ENCODE measurements around the gene TOLLIP. TPM values are rescaled to one million over a fixed set of nuclear protein-coding genes. Genes with fewer than 3 reads are reported as not detected.

Gene TOLLIP
- total and polyA plus RNA-seq, 9 donors: 11.9 to 29.8 (median 24.5) TPM

DNA sequence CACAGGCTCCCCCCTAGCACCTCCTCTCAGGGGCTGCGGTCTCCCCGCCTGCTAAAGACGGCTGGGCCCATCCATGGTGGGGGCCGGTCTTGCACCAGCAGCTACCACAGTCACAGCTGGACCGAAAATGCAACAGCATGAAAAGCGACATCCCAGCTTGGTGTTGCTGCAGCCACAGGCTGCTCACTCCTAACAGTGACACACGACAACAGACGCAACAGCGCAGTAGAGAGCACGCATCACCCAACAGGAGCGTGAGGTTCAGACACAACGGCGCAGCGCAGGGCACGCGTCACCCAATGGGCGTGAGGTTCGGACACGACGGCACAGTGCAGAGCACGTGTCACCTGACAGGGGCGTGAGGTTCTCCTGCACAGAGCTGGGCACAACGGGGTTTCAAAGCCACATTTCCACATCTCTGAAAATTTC lies 24.1 kb downstream of the TOLLIP start:
- no peaks in the 10 kb centered on the region for H3K4me1 ChIP-seq (ENCODE audit: control insufficient read depth, insufficient read depth, low read length)
- H3K36me3 ChIP-seq (ENCODE audit: control insufficient read depth, insufficient read depth, low read length): peaks cover 80% of the 10 kb centered on the region
- no peak for DNase-seq
- H3K27ac ChIP-seq (ENCODE audit: low read length): no peak overlapping the region
- H3K4me3 ChIP-seq (ENCODE audit: low read length): no peak overlapping the region
- 95% methylated on average over 23 of the region's 23 CpGs for WGBS (ENCODE audit: insufficient coverage)
- H3K27me3 ChIP-seq (ENCODE audit: control insufficient read depth, insufficient read depth, low read length): no peaks in the 10 kb centered on the region
- no peaks in the 10 kb centered on the region for H3K9me3 ChIP-seq (replicated peaks; ENCODE audit: control insufficient read depth, low read depth, low read length)

DNA sequence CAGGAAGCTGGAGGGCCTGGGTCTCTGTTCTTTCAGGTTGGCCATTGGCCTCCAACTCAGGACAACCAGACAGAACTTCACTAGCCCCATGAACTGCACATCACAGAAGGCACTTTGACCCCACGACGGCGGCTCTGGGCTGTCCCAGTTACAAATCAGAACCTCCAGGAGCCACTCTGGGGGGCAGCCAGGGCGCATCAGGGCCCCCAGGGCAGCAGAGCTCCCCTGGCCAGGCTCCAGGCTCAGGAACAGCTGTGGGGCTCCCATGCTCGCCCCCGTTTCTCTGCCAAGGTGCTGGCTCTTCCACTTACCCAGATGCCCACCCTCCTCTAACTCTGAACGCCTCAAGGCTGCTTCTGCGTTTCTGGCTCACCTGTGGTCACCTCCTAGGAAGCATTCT lies 25.5 kb downstream of the TOLLIP start:
- Histone ChIP-seq H3K27ac (ENCODE audit: low read length) (no peak overlapping the region), H3K4me1 (ENCODE audit: control insufficient read depth, insufficient read depth, low read length) (no peaks in the 10 kb centered on the region), H3K27me3 (ENCODE audit: control insufficient read depth, insufficient read depth, low read length) (no peaks in the 10 kb centered on the region), H3K4me3 (ENCODE audit: low read length) (no peak overlapping the region), H3K36me3 (ENCODE audit: control insufficient read depth, insufficient read depth, low read length) (peaks cover 80% of the 10 kb centered on the region), H3K9me3 (replicated peaks; ENCODE audit: control insufficient read depth, low read depth, low read length) (no peaks in the 10 kb centered on the region)
- WGBS (ENCODE audit: insufficient coverage): 86% methylated on average over 7 of the region's 8 CpGs
- DNase-seq: no peak

- no peak for DNase-seq
- peaks cover 73% of the 10 kb centered on the region for H3K36me3 ChIP-seq (ENCODE audit: control insufficient read depth, insufficient read depth, low read length)
- H3K4me1 ChIP-seq (ENCODE audit: control insufficient read depth, insufficient read depth, low read length): no peaks in the 10 kb centered on the region
- WGBS (ENCODE audit: insufficient coverage): 93% methylated on average over 17 of the region's 18 CpGs
- H3K27ac ChIP-seq (ENCODE audit: low read length): no peak overlapping the region
- H3K4me3 ChIP-seq (ENCODE audit: low read length): no peak overlapping the region
- H3K9me3 ChIP-seq (replicated peaks; ENCODE audit: control insufficient read depth, low read depth, low read length): no peaks in the 10 kb centered on the region
- H3K27me3 ChIP-seq (ENCODE audit: control insufficient read depth, insufficient read depth, low read length): no peaks in the 10 kb centered on the region
Observed at GRCh38 chr11:1283091-1283511, 26.3 kb downstream of the TOLLIP start.

DNA sequence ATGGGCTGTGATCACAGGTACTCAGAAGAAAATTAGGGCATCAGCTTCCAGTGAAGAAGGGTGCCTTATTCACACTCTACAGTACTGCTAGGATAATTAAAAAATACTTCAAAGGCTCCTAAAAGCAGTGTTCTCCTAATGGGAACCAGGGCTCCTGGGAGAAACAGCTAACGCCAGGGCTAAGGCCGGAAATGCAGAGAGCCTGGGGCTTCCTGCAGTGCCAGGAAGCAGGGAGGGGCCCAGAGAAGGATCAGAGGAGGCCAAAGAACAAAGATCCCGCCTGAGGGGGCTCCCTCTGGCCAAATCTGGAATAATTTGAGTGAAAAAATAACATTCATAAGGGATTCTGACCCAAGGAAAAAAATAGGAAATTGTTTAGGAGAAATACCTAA lies 27.5 kb downstream of the TOLLIP start:
- H3K4me3 ChIP-seq (ENCODE audit: low read length): no peak overlapping the region
- no peak overlapping the region for H3K27ac ChIP-seq (ENCODE audit: low read length)
- H3K9me3 ChIP-seq (replicated peaks; ENCODE audit: control insufficient read depth, low read depth, low read length): no peaks in the 10 kb centered on the region
- no peak for DNase-seq
- H3K27me3 ChIP-seq (ENCODE audit: control insufficient read depth, insufficient read depth, low read length): no peaks in the 10 kb centered on the region
- H3K4me1 ChIP-seq (ENCODE audit: control insufficient read depth, insufficient read depth, low read length): no peaks in the 10 kb centered on the region
- 26% methylated on average over 3 of the region's 3 CpGs for WGBS (ENCODE audit: insufficient coverage)
- H3K36me3 ChIP-seq (ENCODE audit: control insufficient read depth, insufficient read depth, low read length): peaks cover 74% of the 10 kb centered on the region

DNA sequence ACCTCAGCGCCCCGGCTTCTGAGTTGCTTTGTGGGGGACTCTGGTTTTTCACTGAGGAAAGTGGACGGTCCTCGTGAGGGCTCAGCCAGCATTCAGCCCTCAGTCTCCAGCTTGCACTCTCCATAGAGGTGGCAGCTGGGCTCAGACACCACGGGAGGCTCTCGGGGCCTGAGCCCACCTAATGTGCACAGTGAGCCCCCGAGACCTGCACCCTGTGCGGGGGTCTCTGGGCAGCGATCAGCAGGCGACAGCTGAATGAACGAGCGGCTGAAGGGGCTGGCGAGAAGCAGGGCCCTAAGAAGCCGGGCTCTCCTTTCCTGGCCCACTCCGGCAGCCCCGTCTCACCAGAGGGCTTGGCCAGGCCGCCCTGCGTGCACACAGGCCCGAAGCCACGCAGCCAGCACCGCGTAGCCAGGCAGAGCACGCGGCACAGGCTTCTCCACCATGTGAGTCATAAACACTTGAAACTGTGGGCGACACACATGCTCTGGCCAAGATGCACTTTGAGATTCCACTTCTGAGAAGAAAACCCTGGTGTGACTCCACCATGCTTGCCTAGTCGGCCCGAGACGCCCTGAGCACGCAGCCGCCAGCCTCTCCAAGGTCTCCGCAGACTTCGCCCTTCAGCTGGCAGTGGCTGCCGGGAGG lies 28.0 kb downstream of the TOLLIP start:
- H3K9me3 ChIP-seq (replicated peaks; ENCODE audit: control insufficient read depth, low read depth, low read length): no peaks in the 10 kb centered on the region
- H3K27me3 ChIP-seq (ENCODE audit: control insufficient read depth, insufficient read depth, low read length): no peaks in the 10 kb centered on the region
- 81% methylated on average over 30 of the region's 33 CpGs for WGBS (ENCODE audit: insufficient coverage)
- H3K4me1 ChIP-seq (ENCODE audit: control insufficient read depth, insufficient read depth, low read length): no peaks in the 10 kb centered on the region
- H3K4me3 ChIP-seq (ENCODE audit: low read length): no peak overlapping the region
- no peak overlapping the region for H3K27ac ChIP-seq (ENCODE audit: low read length)
- DNase-seq: no peak
- H3K36me3 ChIP-seq (ENCODE audit: control insufficient read depth, insufficient read depth, low read length): peaks cover 74% of the 10 kb centered on the region

DNA sequence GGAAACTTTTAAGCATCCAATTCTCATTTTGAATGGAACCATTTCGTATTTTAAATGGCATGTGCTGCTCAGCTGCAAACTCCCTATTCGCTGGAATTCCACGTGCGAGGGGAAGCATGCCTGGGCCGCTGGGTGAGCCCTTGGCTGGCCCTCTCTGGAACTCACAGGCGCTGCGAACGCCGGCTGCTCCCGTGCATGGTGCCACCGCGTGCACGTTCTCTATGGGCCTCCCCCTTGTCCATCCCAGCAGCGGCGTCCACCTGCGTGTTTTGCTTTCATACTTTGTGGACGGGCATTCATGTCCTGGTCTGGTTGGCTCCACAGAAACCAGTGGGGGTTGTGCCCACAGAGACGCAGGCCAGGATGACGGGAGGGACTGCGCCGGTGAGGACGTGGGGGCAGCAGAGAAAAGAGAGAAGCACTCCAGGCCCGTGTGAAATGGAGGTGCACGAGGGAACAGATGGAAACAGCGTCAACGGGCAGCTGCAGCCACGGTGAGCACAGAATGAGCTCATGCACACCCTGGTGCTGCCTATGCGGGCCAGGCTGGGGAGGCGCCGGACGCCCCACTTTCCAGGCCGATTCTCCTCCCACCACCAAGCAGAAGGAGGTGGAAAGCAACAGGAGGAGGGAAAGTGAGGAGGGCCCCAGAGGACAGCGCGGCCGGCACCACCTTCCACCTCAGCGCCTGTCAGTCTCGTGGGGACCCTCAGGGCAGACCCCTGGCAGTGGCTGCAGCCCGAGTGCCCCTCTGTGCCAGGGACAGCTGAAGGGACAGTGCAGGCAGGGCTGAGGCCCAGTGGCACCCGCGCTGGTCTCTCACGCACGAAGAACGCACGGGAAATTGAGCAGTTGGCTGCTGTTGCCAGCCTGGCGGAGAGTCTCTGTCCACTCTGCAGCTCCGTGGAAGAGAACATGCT lies 29.1 kb downstream of the TOLLIP start:
- peaks cover 73% of the 10 kb centered on the region for H3K36me3 ChIP-seq (ENCODE audit: control insufficient read depth, insufficient read depth, low read length)
- no peak overlapping the region for H3K4me3 ChIP-seq (ENCODE audit: low read length)
- no peak for DNase-seq
- H3K9me3 ChIP-seq (replicated peaks; ENCODE audit: control insufficient read depth, low read depth, low read length): no peaks in the 10 kb centered on the region
- WGBS (ENCODE audit: insufficient coverage): 90% methylated on average over 37 of the region's 46 CpGs
- no peak overlapping the region for H3K27ac ChIP-seq (ENCODE audit: low read length)
- H3K4me1 ChIP-seq (ENCODE audit: control insufficient read depth, insufficient read depth, low read length): no peaks in the 10 kb centered on the region
- no peaks in the 10 kb centered on the region for H3K27me3 ChIP-seq (ENCODE audit: control insufficient read depth, insufficient read depth, low read length)

DNA sequence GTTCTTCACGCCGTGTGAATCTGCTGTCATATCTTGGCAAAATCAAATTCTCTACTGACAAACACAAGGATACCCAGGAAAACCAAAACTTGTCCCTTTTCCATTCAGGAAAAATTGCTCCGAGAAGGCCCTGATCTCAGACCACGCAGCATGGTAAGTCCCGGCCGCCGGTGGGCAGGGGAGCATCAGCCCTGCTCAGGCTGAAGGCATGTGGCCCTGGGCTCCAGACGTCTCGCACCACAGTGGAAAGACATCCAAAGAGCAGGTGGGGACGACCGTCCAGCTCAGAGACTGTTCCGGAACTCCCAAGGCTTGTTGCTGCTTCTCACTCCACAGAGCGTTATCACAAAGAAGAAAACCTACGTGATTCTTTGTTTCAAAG lies 29.8 kb downstream of the TOLLIP start:
- 89% methylated on average over 12 of the region's 14 CpGs for WGBS (ENCODE audit: insufficient coverage)
- Histone ChIP-seq H3K27me3 (ENCODE audit: control insufficient read depth, insufficient read depth, low read length) (no peaks in the 10 kb centered on the region), H3K9me3 (replicated peaks; ENCODE audit: control insufficient read depth, low read depth, low read length) (no peaks in the 10 kb centered on the region), H3K4me3 (ENCODE audit: low read length) (no peak overlapping the region), H3K4me1 (ENCODE audit: control insufficient read depth, insufficient read depth, low read length) (no peaks in the 10 kb centered on the region), H3K27ac (ENCODE audit: low read length) (no peak overlapping the region), H3K36me3 (ENCODE audit: control insufficient read depth, insufficient read depth, low read length) (peaks cover 72% of the 10 kb centered on the region)
- DNase-seq: no peak

DNA sequence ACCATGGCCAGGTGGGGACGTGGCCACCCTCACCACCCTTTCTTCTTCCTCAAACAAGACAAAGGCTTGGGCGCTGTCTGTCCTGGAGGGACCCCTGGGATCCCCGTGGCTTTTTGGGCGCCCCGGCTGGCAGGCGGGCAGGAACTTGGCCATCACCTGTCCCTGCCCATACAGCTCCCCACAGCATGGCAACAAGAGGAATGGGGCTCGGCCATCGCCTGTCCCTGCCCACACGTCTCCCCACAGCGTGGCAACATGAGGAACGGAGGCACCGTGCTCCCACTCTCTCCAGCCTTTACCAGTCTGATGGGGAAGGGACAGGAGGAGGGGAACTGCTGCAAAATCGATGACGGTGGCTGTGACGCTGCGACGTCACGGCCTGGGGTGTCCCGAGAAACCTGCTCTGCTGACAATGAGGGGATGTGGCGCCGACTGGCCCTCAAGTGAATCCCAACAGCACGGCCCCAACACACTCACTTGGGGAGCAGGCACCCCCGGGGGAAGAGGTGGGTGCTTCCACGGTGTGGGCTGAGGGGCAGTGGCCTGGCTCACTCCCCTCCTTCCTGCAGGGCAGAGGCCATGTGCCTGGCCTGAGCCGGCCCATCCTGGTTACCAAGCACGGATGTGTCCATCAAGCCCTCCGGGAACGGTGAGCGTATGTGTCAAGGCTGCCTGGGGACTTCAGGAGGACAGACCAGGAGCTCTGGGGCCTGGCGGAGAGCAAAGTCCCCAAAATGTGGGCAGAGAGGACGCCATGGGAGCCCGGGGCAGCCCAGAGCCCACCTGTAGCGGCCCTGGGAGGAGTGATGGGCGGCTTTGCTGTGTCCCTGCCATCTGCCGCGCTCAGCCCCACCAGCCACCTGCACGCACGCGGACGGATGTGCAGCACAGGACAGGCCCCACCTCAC lies 30.4 kb downstream of the TOLLIP start:
- Histone ChIP-seq H3K4me1 (ENCODE audit: control insufficient read depth, insufficient read depth, low read length) (no peaks in the 10 kb centered on the region), H3K4me3 (ENCODE audit: low read length) (no peak overlapping the region), H3K27me3 (ENCODE audit: control insufficient read depth, insufficient read depth, low read length) (no peaks in the 10 kb centered on the region), H3K9me3 (replicated peaks; ENCODE audit: control insufficient read depth, low read depth, low read length) (no peaks in the 10 kb centered on the region), H3K27ac (ENCODE audit: low read length) (no peak overlapping the region), H3K36me3 (ENCODE audit: control insufficient read depth, insufficient read depth, low read length) (peaks cover 70% of the 10 kb centered on the region)
- DNase-seq: no peak
- WGBS (ENCODE audit: insufficient coverage): 91% methylated on average over 30 of the region's 40 CpGs

DNA sequence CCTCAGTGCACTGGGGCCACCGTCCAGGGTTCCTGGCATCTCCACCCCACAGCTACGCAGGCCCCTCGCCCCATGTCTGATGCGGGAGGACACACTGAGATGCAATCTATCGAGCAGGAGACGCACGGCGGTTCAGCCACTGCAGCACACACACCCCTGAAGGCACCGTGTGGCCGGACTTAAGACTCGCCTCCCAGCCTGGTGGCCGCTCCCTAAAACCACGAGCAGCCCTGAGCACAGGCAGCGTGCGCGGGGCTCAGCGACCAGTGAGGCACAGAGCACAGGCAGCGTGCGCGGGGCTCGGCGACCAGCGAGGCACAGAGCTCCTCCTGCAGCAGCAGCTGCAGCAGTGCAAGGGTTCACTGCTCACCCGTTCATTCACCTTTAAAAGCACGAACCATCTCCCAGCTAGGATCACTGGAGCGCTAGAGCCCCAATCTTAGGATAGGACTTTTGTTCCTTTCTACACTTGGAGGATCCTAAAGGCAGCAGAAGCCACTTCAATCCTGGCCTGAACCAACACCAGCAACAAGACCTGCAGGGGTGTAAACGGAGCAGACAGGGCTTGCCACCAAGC lies 31.4 kb downstream of the TOLLIP start:
- no peaks in the 10 kb centered on the region for H3K9me3 ChIP-seq (replicated peaks; ENCODE audit: control insufficient read depth, low read depth, low read length)
- H3K27ac ChIP-seq (ENCODE audit: low read length): no peak overlapping the region
- H3K27me3 ChIP-seq (ENCODE audit: control insufficient read depth, insufficient read depth, low read length): no peaks in the 10 kb centered on the region
- H3K4me3 ChIP-seq (ENCODE audit: low read length): no peak overlapping the region
- DNase-seq: no peak
- H3K4me1 ChIP-seq (ENCODE audit: control insufficient read depth, insufficient read depth, low read length): no peaks in the 10 kb centered on the region
- 85% methylated on average over 27 of the region's 27 CpGs for WGBS (ENCODE audit: insufficient coverage)
- H3K36me3 ChIP-seq (ENCODE audit: control insufficient read depth, insufficient read depth, low read length): peaks cover 60% of the 10 kb centered on the region
